BLaER1 treated with 17β-estradiol and CSF1 and Interleukin-3, amounts not matched to agents 10 nM and 100 nM (cell line): Measurements from ENCODE around the gene LTC4S.

Source experiments
- H3K27ac ChIP-seq, 11 experiments: shearing (Covaris generic); formaldehyde crosslinking; 2 replicates each; pipeline ENCODE4 v1.8.1; 2022
- H3K27me3 ChIP-seq, 11 experiments: shearing (Covaris generic); formaldehyde crosslinking; 2 replicates each; pipeline ENCODE4 v1.8.1; 2022
- H3K36me3 ChIP-seq, 11 experiments: shearing (Covaris generic); formaldehyde crosslinking; 2 replicates each; pipeline ENCODE4 v1.8.1; 2022
- H3K4me1 ChIP-seq, 10 experiments: shearing (Covaris generic); formaldehyde crosslinking; 2 replicates each; pipeline ENCODE4 v1.8.1; 2022
- H3K4me2 ChIP-seq, 11 experiments: shearing (Covaris generic); formaldehyde crosslinking; 2 replicates each; pipeline ENCODE4 v1.8.1; 2022
- H3K4me3 ChIP-seq, 10 experiments: shearing (Covaris generic); formaldehyde crosslinking; 2 replicates each; pipeline ENCODE4 v1.8.1; 2022
- H3K9ac ChIP-seq, 11 experiments: shearing (Covaris generic); formaldehyde crosslinking; 2 replicates each; pipeline ENCODE4 v1.8.1; 2022
- H3K9me3 ChIP-seq, 11 experiments: shearing (Covaris generic); formaldehyde crosslinking; replicated peaks in 1 of 11; 2 replicates each; pipeline ENCODE4 v1.8.1; 2022
- H4K20me1 ChIP-seq, 11 experiments: shearing (Covaris generic); formaldehyde crosslinking; 2 replicates each; pipeline ENCODE4 v1.8.1; 2022
- Cebpa-rat ChIP-seq, 11 experiments: shearing (Covaris generic); IDR thresholded peaks; 2 replicates each; pipeline ENCODE4 v1.8.1; 2022

The LTC4S gene

DNA sequence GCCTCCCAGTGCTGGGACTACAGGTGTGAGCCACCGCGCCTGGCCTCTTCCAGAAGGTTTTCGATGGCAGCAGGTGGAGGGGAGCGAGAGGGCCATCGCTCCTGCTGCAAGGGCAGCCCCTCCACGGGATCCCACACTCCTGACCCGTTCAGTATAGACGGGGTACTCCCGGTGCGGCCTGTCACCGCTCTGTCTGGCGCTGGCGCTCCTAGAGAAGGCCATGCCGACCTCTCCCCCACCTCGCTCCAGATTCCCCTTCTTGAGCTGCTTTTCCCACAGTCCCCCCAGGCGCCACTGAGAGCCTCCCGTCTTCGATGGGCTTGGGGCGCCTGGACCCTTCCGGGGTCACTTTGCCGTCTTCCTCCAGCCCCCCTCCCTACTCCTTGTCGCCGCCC is 22.6 kb downstream of the LTC4S start:
- no peak for TF ChIP-seq Cebpa-rat (IDR thresholded peaks at IDR 0.05)
- Histone ChIP-seq H3K36me3 (peaks cover 30 to 48% (median 41%) of the 10 kb centered on the region in 11 experiments), H3K9me3 (no peaks in the 10 kb centered on the region), H3K27me3 (peaks cover 19 to 34% (median 32%) of the 10 kb centered on the region in 11 experiments), H3K4me3 (peak overlapping the region in 8 of 10 experiments; percentile 38 to 60 (median 46); a peak in 13 of 20 replicates), H4K20me1 (peaks cover 4 to 33% (median 6%) of the 10 kb centered on the region in 11 experiments; a peak in 17 of 22 replicates), H3K4me1 (peaks cover 37 to 44% (median 41%) of the 10 kb centered on the region in 10 experiments), H3K27ac (peak overlapping the region in 2 of 11 experiments; percentile 20 to 48; a peak in 3 of 22 replicates), H3K4me2 (peak overlapping the region; percentile 73 to 100 (median 91)), H3K9ac (peak overlapping the region in 7 of 11 experiments; percentile 49 to 75 (median 59); a peak in 9 of 22 replicates)

DNA sequence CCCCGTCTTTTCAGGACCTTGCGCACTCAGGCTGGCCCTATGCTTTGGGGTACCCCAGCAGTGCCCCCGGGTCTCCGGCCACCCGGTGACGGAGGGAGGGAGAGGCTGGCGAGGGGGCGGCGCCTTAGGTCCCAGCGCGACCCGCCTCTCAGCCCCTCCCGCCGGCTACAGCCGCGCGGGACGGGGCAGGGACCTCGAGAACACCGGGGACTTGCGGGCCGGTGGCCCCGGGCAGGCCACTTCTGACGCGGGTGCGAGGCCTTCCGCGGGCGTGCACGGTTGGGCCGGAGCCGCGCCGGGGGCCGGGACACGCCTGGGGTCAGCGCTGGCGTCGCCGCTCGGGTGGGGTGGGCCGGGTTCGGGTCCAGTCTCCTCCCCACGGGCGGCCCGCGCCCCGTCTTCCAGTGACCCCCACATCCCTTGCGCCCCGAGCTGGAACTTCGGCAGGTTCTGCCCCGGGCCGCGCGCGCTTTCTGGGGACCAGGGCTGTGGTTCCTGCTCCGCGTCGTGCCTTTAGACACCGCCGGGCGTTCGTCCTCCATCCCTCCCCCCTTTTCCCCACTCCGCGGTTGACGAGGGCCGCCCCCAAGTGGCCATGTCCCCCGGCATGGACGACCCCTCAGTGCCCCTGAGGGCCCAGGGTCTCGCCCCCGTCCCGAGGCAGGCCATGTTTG is 23.1 kb downstream of the LTC4S start:
- H3K27me3 ChIP-seq: peaks cover 19 to 34% (median 32%) of the 10 kb centered on the region in 11 experiments
- H3K4me1 ChIP-seq: peaks cover 39 to 45% (median 43%) of the 10 kb centered on the region in 10 experiments
- H4K20me1 ChIP-seq: peaks cover 7 to 39% (median 12%) of the 10 kb centered on the region in 11 experiments
- H3K4me2 ChIP-seq: peak overlapping the region; percentile 73 to 100 (median 91)
- H3K9me3 ChIP-seq: no peaks in the 10 kb centered on the region
- H3K36me3 ChIP-seq: peaks cover 25 to 43% (median 37%) of the 10 kb centered on the region in 11 experiments
- peak overlapping the region in 5 of 11 experiments; percentile 20 to 48 (median 32); a peak in 7 of 22 replicates for H3K27ac ChIP-seq
- TF ChIP-seq Cebpa-rat (IDR thresholded peaks at IDR 0.05): no peak
- peak overlapping the region in 10 of 11 experiments; percentile 25 to 75 (median 58); a peak in 17 of 22 replicates for H3K9ac ChIP-seq
- peak overlapping the region in 9 of 10 experiments; percentile 38 to 60 (median 46); a peak in 18 of 20 replicates for H3K4me3 ChIP-seq

DNA sequence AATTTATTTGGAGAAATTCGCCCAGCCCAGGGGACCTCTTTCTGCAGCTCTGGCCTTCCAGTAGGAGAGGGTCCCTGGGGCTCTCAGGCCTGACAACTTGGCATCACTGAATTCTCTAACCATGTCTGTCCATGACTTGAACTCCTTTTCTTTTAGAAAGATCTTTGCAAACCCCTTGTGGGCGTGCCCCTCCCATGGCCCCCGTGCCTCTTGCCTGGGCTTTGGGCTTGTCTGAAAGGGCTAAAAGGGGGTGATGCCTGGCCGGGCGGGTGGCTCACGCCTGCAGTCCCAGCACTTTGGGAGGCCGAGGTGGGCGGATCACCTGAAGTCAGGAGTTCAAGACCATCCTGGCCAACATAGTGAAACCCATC is 23.7 kb downstream of the LTC4S start:
- H3K27me3 ChIP-seq: peaks cover 19 to 34% (median 32%) of the 10 kb centered on the region in 11 experiments
- H3K4me3 ChIP-seq: peak overlapping the region in 4 of 10 experiments; percentile 43 to 60 (median 50); a peak in 10 of 20 replicates
- no peaks in the 10 kb centered on the region for H3K9me3 ChIP-seq
- TF ChIP-seq Cebpa-rat (IDR thresholded peaks at IDR 0.05): no peak
- H3K4me2 ChIP-seq: peak overlapping the region; percentile 73 to 100 (median 91)
- peaks cover 44 to 51% (median 49%) of the 10 kb centered on the region in 10 experiments for H3K4me1 ChIP-seq
- H3K9ac ChIP-seq: peak overlapping the region in 6 of 11 experiments; percentile 50 to 75 (median 63); a peak in 8 of 22 replicates
- H3K36me3 ChIP-seq: peaks cover 22 to 41% (median 37%) of the 10 kb centered on the region in 11 experiments
- peaks cover 12 to 40% (median 17%) of the 10 kb centered on the region in 11 experiments for H4K20me1 ChIP-seq
- peak overlapping the region in 2 of 11 experiments; percentile 32 to 41; a peak in 2 of 22 replicates for H3K27ac ChIP-seq

DNA sequence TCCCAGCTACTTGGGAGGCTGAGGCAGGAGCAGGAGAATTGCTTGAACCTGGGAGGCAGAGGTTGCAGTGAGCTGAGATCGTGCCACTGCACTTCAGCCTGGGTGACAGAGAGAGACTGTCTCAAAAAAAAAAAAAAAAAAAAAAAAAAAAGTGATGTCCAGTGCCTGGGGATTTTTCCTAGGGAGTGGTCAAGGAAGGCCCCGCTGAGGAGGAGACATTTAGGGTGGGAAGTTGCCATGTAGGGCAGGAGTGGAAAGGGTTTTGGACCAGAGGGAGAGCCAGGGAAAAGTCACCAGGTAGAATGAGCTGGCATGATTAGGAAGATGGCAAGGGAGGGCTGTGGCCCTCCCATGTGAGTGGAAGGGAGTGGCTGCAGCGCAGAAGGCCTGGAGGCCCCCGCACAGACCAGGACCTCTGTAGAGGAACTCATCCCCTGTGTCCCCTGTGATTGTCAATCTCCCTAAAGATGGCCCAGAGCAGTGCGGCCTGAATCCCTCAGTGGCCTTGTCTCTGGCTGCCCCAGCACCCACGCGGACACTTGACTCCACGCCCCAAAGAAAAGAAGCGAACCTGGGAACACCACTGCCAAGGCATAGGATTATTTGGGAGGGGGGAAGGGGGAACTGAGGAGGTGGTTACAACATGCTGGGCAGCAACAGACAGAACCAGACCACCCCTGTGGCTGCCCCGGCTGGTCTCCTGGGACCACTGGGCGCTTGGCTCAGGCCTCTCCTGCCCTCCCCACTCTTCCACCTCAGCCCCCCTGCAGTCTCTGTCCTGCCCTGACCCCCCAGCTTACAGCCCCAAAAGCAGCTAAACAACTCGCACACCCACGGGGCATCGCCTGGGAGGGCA is 24.3 kb downstream of the LTC4S start:
- TF ChIP-seq Cebpa-rat (IDR thresholded peaks at IDR 0.05): no peak
- Histone ChIP-seq H3K4me2 (peak overlapping the region; percentile 89 to 100 (median 98)), H3K4me3 (peak overlapping the region; percentile 41 to 100 (median 93); a peak in 16 of 20 replicates), H3K9ac (peak overlapping the region; percentile 91 to 99 (median 98)), H3K27ac (peak overlapping the region; percentile 89 to 98 (median 94)), H4K20me1 (peaks cover 19 to 46% (median 23%) of the 10 kb centered on the region in 11 experiments), H3K36me3 (peaks cover 22 to 41% (median 37%) of the 10 kb centered on the region in 11 experiments), H3K4me1 (peaks cover 50 to 57% (median 55%) of the 10 kb centered on the region in 10 experiments), H3K27me3 (peaks cover 19 to 34% (median 32%) of the 10 kb centered on the region in 11 experiments), H3K9me3 (no peaks in the 10 kb centered on the region)

DNA sequence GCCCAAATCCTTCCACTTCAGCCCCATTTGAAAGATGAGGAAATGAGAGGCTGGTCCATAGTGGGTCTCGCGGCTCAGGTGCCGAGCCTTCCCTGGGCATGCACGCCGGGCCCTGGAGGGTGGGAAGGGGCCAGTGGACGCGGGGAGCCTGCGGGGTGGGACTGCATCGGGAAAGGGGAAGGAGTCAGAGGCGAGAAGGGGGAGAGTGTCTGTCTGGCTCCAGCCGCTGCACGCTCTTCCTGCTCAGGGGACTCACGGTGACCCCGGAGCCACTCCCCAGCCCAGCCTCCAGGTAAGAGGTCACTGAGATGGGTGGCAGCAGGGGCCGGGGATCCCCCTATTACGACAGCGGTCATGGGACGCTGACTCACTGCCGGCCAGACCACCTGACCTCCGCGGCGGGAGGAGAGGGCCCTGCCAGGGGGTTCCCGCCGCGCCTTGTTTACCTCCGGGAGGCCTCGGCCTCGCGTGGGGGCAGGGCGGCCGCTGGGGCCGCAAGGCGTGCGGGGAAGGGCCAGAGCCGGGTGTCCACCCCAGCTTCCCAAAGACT is 25.0 kb downstream of the LTC4S start:
- Histone ChIP-seq H3K4me1 (peaks cover 50 to 64% (median 59%) of the 10 kb centered on the region in 10 experiments), H3K4me2 (peak overlapping the region; percentile 89 to 100 (median 98)), H3K27ac (peak overlapping the region; percentile 89 to 98 (median 94))

DNA sequence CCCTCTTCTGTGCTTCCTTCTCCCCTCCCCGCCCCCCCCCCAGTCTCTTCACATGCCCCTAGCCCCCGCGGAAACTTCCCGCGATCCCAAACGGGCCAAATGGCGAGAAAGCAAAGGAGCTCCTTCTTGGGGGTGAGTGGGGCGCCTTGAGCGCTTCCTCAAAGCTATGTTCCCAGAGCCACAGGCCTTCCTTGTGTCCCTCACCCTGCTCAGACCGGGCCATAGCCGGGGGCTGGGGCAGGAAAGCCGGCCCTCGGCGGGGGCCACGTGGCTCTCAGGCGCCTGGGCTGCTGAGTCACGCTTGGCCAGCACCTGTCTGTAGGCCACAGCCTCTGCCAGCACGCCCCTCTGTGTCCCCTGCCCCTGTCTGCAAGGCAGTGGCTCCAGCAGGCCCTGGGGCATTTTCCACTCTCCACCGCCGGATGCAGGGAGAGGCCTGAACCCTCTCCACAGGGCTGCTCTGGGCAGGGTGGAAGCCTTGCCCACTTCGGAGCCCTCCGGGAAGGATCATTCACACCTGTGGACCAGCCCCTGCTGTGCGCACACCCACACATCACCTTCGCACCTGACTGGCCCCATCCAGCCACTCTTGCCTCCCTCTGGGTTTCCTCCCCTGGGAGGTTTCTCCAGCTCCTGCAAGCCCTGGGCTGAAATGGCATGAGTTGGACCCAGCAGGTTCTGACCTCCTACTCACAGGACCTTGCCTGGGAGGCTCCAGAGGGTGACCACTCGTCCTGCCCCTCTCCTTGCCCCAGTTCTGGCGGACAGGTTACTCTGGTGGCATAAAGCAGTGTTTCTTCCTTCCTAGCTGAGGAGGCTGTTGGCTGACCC is 25.7 kb downstream of the LTC4S start:
- Histone ChIP-seq H3K4me1 (peaks cover 50 to 71% (median 59%) of the 10 kb centered on the region in 10 experiments), H3K27me3 (peaks cover 19 to 34% (median 32%) of the 10 kb centered on the region in 11 experiments), H3K4me3 (peak overlapping the region; percentile 41 to 100 (median 98); a peak in 18 of 20 replicates), H3K4me2 (peak overlapping the region; percentile 89 to 100 (median 98)), H3K27ac (peak overlapping the region; percentile 89 to 98 (median 94)), H3K9ac (peak overlapping the region; percentile 91 to 99 (median 98)), H3K36me3 (peaks cover 26 to 41% (median 39%) of the 10 kb centered on the region in 11 experiments), H3K9me3 (no peaks in the 10 kb centered on the region), H4K20me1 (peaks cover 32 to 60% (median 37%) of the 10 kb centered on the region in 11 experiments)
- TF ChIP-seq Cebpa-rat (IDR thresholded peaks at IDR 0.05): no peak

More for the DNA sequence above, 25.0 kb downstream of the LTC4S start:
- peaks cover 25 to 41% (median 37%) of the 10 kb centered on the region in 11 experiments for H3K36me3 ChIP-seq
- peaks cover 19 to 34% (median 32%) of the 10 kb centered on the region in 11 experiments for H3K27me3 ChIP-seq
- no peaks in the 10 kb centered on the region for H3K9me3 ChIP-seq
- peak in 1 of 11 experiments; percentile 35; a peak in 1 of 22 replicates for TF ChIP-seq Cebpa-rat (IDR thresholded peaks at IDR 0.05)
- H3K4me3 ChIP-seq: peak overlapping the region; percentile 41 to 100 (median 93); a peak in 18 of 20 replicates
- H4K20me1 ChIP-seq: peaks cover 26 to 53% (median 31%) of the 10 kb centered on the region in 11 experiments
- H3K9ac ChIP-seq: peak overlapping the region; percentile 91 to 99 (median 98)

DNA sequence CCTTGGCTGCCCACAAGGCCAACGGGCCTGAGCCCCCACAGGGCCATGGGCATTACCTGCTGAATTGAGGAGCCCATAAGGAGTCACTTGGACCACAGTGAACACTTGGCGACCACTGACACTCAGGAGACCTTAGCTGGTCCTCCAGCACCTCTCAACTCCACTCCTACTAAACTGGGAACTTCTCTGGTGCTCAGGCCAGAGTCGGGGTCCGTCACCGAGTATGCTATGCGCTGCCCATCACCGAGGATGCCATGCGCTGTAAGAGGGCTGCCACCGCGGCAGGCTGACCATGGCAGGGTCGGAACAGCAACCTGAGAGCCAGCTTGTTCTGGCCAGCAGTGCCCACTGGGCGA is 26.3 kb downstream of the LTC4S start:
- H3K4me1 ChIP-seq: peaks cover 50 to 77% (median 59%) of the 10 kb centered on the region in 10 experiments
- H3K4me3 ChIP-seq: peak overlapping the region; percentile 87 to 100 (median 98)

More for the DNA sequence above, 26.3 kb downstream of the LTC4S start:
- H3K27me3 ChIP-seq: peaks cover 19 to 34% (median 32%) of the 10 kb centered on the region in 11 experiments
- H3K9ac ChIP-seq: peak overlapping the region; percentile 91 to 99 (median 98)
- H3K27ac ChIP-seq: peak overlapping the region; percentile 89 to 98 (median 94)
- no peaks in the 10 kb centered on the region for H3K9me3 ChIP-seq
- TF ChIP-seq Cebpa-rat (IDR thresholded peaks at IDR 0.05): no peak
- H4K20me1 ChIP-seq: peaks cover 38 to 66% (median 43%) of the 10 kb centered on the region in 11 experiments
- peak overlapping the region; percentile 89 to 100 (median 98) for H3K4me2 ChIP-seq
- peaks cover 27 to 44% (median 40%) of the 10 kb centered on the region in 11 experiments for H3K36me3 ChIP-seq
